GM12872 (cell line): Measurements from ENCODE around the gene UMAD1.

Experiments used
- TF ChIP-seq, protein P1 (sequence below): IDR thresholded peaks from 3 replicates; pipeline ENCODE4 v1.5.1; 2011; ENCODE audit warnings: low read depth, mild to moderate bottlenecking, low read length, moderate library complexity; ENCODE audit not compliant: insufficient read depth

Gene UMAD1

DNA sequence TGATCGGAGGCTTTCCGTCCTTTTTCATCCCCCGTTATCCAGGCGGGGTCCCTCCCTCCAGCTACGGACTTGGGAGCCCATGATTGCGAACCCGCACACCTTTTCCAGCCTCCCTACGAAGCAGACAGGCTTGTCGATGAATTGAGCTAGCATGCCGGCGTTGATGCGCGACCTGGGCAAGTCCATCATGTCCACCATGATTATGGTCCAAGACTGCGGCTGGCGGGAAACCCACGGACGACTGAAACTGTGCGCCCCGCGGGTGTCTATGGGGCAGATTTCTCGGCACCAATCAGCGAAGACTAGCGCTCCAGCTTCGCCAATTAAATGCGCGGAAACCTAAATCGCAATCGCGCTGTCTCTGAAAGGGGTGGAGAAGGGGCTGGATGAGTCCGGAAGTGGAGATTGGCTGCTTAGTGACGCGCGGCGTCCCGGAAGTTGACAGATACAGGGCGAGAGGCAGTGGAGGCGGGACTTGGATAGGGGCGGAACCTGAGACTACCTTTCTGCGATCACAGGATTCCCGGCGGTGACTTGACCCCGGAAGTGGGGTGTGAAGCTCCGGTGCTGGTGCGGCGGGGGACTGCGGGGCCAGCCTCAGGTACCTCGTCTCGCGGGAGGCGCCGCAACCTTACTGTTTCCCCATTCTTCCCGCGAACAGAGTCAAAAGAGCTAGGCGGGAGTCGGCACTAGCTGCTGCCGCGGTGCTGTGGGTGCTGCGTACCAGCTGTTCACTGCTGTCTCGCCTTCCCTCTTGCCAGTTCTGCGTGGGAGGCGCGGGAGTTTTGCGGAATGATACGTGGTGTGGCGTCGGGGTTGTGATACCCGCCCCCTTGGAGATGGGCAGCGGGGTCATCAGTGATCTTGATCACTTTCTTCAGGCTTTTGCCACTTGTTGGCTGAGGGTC lies at the start of gene UMAD1:
Gene UMAD1, plus strand, starts transcription at position 532 of the 908 bp plus-strand sequence. CDS start 32,620 bp downstream, outside the sequence.
- TF ChIP-seq, protein P1, sequence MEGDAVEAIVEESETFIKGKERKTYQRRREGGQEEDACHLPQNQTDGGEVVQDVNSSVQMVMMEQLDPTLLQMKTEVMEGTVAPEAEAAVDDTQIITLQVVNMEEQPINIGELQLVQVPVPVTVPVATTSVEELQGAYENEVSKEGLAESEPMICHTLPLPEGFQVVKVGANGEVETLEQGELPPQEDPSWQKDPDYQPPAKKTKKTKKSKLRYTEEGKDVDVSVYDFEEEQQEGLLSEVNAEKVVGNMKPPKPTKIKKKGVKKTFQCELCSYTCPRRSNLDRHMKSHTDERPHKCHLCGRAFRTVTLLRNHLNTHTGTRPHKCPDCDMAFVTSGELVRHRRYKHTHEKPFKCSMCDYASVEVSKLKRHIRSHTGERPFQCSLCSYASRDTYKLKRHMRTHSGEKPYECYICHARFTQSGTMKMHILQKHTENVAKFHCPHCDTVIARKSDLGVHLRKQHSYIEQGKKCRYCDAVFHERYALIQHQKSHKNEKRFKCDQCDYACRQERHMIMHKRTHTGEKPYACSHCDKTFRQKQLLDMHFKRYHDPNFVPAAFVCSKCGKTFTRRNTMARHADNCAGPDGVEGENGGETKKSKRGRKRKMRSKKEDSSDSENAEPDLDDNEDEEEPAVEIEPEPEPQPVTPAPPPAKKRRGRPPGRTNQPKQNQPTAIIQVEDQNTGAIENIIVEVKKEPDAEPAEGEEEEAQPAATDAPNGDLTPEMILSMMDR = no peak

DNA sequence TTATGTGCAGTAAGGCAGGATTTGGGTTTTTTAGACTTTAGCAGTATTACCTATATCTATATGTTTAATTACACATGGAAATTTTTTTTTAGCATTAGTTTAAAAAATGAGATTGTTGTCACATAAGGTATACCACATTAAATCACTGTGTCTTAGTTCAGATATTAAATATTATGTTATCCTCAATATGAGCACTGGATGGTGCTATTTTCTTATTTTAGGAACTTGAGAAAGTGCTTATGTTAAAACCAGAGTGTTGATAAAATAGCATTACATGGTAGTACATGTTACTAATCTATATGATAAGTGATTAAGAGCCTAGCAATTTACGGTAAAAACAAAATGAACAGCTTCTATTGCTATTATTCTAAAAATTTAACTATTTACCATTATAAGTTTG lies 45.1 kb upstream of the UMAD1 start:
- TF ChIP-seq, protein P1 = no peak

DNA sequence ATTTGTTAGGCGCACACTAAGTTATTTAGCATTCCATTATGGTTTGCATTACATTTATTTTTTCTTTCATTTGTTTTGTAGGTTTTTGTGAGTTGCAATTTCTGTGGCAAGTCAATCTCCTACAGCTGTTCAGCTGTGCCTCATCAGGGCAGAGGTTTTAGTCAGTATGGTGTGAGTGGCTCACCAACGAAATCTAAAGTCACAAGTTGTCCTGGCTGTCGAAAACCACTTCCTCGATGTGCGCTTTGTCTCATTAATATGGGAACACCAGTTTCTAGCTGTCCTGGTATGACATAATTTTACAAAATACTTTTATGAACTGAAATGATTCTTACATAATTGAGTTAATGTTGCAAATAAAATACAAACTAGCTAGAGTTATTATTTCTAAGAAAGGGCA lies 44.4 kb upstream of the UMAD1 start:
- TF ChIP-seq, protein P1 = no peak

DNA sequence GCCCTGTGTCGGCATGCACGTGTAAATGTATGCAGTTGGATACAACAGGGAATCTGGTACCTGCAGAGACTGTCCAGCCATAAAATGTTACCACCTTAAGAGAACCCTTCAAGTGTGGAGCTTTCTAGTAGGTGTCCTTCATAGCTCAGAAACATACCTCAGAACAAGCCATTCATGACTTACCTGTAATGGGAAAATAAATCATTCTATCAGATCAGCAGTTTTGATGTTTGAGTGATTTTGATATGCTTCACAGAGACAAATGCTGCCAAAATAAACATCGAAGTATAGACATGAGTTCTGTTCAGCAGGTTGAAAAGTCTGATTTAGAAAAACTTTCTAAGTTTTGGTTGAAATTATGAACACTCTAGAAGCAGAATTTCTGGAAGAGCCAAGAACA lies 33.5 kb upstream of the UMAD1 start:
- TF ChIP-seq, protein P1 = no peak

DNA sequence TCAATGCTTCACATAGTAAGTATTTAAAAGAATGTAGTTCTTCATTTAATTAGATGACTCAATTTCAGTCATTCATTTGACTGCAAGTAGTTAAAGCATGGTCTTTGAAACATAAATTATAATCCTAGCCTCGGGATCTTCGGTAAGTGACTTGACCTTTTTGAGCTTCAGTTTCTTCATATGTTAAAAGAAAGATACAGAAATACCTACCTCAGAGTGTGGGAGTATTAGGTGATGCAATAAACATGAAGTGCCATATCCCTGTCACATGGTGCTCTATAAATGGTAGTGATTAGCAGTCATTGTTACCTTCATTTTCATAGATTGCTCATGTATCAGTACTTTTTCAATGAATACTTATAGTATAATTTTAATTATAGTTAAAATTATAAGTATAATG lies 31.2 kb upstream of the UMAD1 start:
- TF ChIP-seq, protein P1 = no peak

DNA sequence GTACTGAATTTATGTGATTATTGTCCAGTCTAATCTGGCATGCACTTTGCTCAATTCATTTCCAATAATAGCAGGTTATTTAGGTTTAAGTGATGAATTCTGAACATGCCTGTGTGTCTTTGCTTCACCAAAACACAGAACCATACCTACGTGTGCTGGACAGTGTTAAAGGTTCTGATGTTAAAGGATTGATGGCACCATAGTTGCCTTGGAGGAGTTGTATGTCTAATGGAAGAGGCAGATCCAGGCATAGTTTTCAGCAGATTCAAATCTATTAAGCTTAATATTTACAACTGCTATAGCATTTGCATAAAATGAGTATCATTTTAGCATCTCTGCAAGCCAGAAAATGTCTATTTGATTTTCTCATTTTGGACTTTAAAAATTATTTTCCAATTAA lies 28.0 kb upstream of the UMAD1 start:
- TF ChIP-seq, protein P1 = no peak

DNA sequence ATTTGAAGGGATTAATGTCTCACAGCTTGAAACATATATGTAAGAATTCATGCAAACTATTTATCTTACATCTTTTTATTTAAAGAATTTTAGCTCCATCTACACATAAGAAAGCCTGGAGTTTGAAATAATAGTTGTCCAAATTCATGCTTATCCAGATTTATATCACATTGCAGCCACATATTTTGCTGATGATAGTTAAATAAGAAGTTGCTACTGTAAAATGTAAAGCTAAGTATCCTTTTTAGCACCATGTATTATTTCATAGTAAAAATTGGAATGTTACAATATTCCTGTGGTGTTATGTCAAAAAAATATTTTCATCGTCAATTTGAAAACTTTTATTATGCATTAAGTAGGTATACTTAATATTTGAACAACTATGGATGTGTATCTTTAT lies 27.3 kb upstream of the UMAD1 start:
- TF ChIP-seq, protein P1 = no peak
